ENCODE measurements around the gene SRSF1.
A peak's percentile ranks its signal among the peaks of the same experiment; 100 is the strongest.
"Not testable (repeated sequence)": the region's sequence is repeated elsewhere in the genome, so short reads cannot be mapped to it uniquely, and the experiment has no call there.

SRSF1 gene

GRCh38 chr17:58006924-58007780 is at the start of gene SRSF1:
SRSF1 (minus strand) TSS chr17:58007246; CDS start chr17:58007137, 109 bp downstream.
- peak; percentile 96 to 100 (median 98) for DNase-seq

GRCh38 chr17:58056476-58056875 is 49.4 kb upstream of the SRSF1 start:
- DNase-seq: no peak

- no peak for DNase-seq
These were observed 47.6 kb upstream of the SRSF1 start for GRCh38 chr17:58054641-58055040.

GRCh38 chr17:58052945-58053715 is 46.1 kb upstream of the SRSF1 start:
- no peak for DNase-seq

GRCh38 chr17:58052407-58052806 is 45.4 kb upstream of the SRSF1 start:
- no peak for DNase-seq

GRCh38 chr17:58051468-58051867 is 44.4 kb upstream of the SRSF1 start:
- DNase-seq: no peak

- DNase-seq: no peak
These were observed 43.9 kb upstream of the SRSF1 start for GRCh38 chr17:58050966-58051365.

GRCh38 chr17:58049533-58049932 is 42.5 kb upstream of the SRSF1 start:
- no peak for DNase-seq

- no peak for DNase-seq
These were observed 40.5 kb upstream of the SRSF1 start for GRCh38 chr17:58047376-58048150.

GRCh38 chr17:58046239-58047094 is 39.4 kb upstream of the SRSF1 start:
- no peak for DNase-seq

- DNase-seq: not testable (repeated sequence)
These were observed 37.2 kb upstream of the SRSF1 start for GRCh38 chr17:58044256-58044655.

GRCh38 chr17:58043221-58044181 is 36.5 kb upstream of the SRSF1 start:
- DNase-seq: no peak

- DNase-seq: no peak
These were observed 34.1 kb upstream of the SRSF1 start for GRCh38 chr17:58041161-58041560.

GRCh38 chr17:58040386-58040785 is 33.3 kb upstream of the SRSF1 start:
- DNase-seq: no peak

- no peak for DNase-seq
These were observed 32.9 kb upstream of the SRSF1 start for GRCh38 chr17:58039975-58040374.

GRCh38 chr17:58032691-58033415 is 25.8 kb upstream of the SRSF1 start:
- no peak for DNase-seq

- DNase-seq: no peak
These were observed 21.5 kb upstream of the SRSF1 start for GRCh38 chr17:58028578-58028977.

- no peak for DNase-seq
These were observed 13.4 kb upstream of the SRSF1 start for GRCh38 chr17:58020401-58020800.

- no peak for DNase-seq
These were observed 12.5 kb upstream of the SRSF1 start for GRCh38 chr17:58019521-58019920.

- DNase-seq: no peak
These were observed 12.0 kb upstream of the SRSF1 start for GRCh38 chr17:58019039-58019438.
